ENCODE data around the gene PPIP5K2.
A peak's percentile ranks its signal among the peaks of the same experiment; 100 is the strongest.

The PPIP5K2 gene

GRCh38 chr5:103255691-103256090 is 135.6 kb downstream of the PPIP5K2 start:
- Mint-ChIP-seq H3K27ac (no peak overlapping the region), H3K36me3 (ENCODE audit: low read depth) (no peaks in the 10 kb centered on the region), H3K4me3 (peak overlapping the region in 1 of 3 experiments; percentile 20), H3K9me3 (no peaks in the 10 kb centered on the region), H3K27me3 (ENCODE audit: low read depth) (no peaks in the 10 kb centered on the region), H3K4me1 (peaks cover 12% of the 10 kb centered on the region)
- TF ChIP-seq CTCF (IDR thresholded peaks at IDR 0.05; ENCODE audit: unreplicated experiment in 3 of 3), result no peak

GRCh38 chr5:103256178-103256577 is 136.1 kb downstream of the PPIP5K2 start:
- no peaks in the 10 kb centered on the region for H3K9me3 Mint-ChIP-seq
- peak overlapping the region in 1 of 3 experiments; percentile 37 for H3K4me3 Mint-ChIP-seq
- TF ChIP-seq CTCF (IDR thresholded peaks at IDR 0.05; ENCODE audit: unreplicated experiment in 3 of 3), result peak in 1 of 3 experiments; percentile 24
- no peak overlapping the region for H3K27ac Mint-ChIP-seq
- no peaks in the 10 kb centered on the region for H3K36me3 Mint-ChIP-seq (ENCODE audit: low read depth)
- H3K4me1 Mint-ChIP-seq, result peaks cover 17% of the 10 kb centered on the region
- no peaks in the 10 kb centered on the region for H3K27me3 Mint-ChIP-seq (ENCODE audit: low read depth)

GRCh38 chr5:103258368-103258956 is 138.4 kb downstream of the PPIP5K2 start, which contains the start of gene MACIR:
TSS of gene MACIR (plus strand) at chr5:103258763. CDS start at chr5:103275920, 17,157 bp downstream.
- peaks cover 37% of the 10 kb centered on the region for H3K4me1 Mint-ChIP-seq

GRCh38 chr5:103258957-103259704 is 139.0 kb downstream of the PPIP5K2 start:
- Mint-ChIP-seq H3K27ac (peak overlapping the region; percentile 52 to 92 (median 82)), H3K4me1 (peaks cover 37% of the 10 kb centered on the region), H3K4me3 (peak overlapping the region; percentile 91 to 97 (median 94)), H3K27me3 (ENCODE audit: low read depth) (no peaks in the 10 kb centered on the region), H3K36me3 (ENCODE audit: low read depth) (no peaks in the 10 kb centered on the region), H3K9me3 (no peaks in the 10 kb centered on the region)
- TF ChIP-seq CTCF (IDR thresholded peaks at IDR 0.05; ENCODE audit: unreplicated experiment in 3 of 3), result no peak

More at GRCh38 chr5:103258368-103258956, 138.4 kb downstream of the PPIP5K2 start, which contains the start of gene MACIR:
- H3K27ac Mint-ChIP-seq, result peak within 1 kb of the TSS; percentile 73 to 92 (median 91)
- no peaks in the 10 kb centered on the region for H3K36me3 Mint-ChIP-seq (ENCODE audit: low read depth)
- no peaks in the 10 kb centered on the region for H3K9me3 Mint-ChIP-seq
- peak within 1 kb of the TSS; percentile 91 to 97 (median 94) for H3K4me3 Mint-ChIP-seq
- TF ChIP-seq CTCF (IDR thresholded peaks at IDR 0.05; ENCODE audit: unreplicated experiment in 3 of 3), result no peak
- H3K27me3 Mint-ChIP-seq (ENCODE audit: low read depth), result no peaks in the 10 kb centered on the region

- H3K27ac Mint-ChIP-seq, result peak overlapping the region; percentile 52 to 92 (median 82)
- no peaks in the 10 kb centered on the region for H3K27me3 Mint-ChIP-seq (ENCODE audit: low read depth)
- H3K9me3 Mint-ChIP-seq, result no peaks in the 10 kb centered on the region
- no peaks in the 10 kb centered on the region for H3K36me3 Mint-ChIP-seq (ENCODE audit: low read depth)
- no peak for TF ChIP-seq CTCF (IDR thresholded peaks at IDR 0.05; ENCODE audit: unreplicated experiment in 3 of 3)
- peaks cover 37% of the 10 kb centered on the region for H3K4me1 Mint-ChIP-seq
- peak overlapping the region; percentile 91 to 97 (median 94) for H3K4me3 Mint-ChIP-seq
Measured at GRCh38 chr5:103259705-103260355, 139.7 kb downstream of the PPIP5K2 start.
